22Rv1 (cell line): ENCODE measurements around the gene SUCLG2.

ENCODE experiments used
- H3K27ac ChIP-seq: fragments of 450-650 bp; 2 replicates; pipeline ENCODE4 v1.5.1; 2017
- CTCF ChIP-seq: fragments of 450-650 bp; IDR thresholded peaks from 2 replicates; pipeline ENCODE4 v1.5.1; 2017; ENCODE audit warnings: mild to moderate bottlenecking
- ZFX ChIP-seq: fragments of 450-650 bp; IDR thresholded peaks from 2 replicates; pipeline ENCODE4 v1.6.1; 2017; ENCODE audit warnings: antibody characterized with exemption, borderline replicate concordance

Gene SUCLG2

GRCh38 chr3:67481126-67481525, 173.3 kb downstream of the SUCLG2 start:
- no peak for TF ChIP-seq CTCF
- TF ChIP-seq ZFX, result no peak

GRCh38 chr3:67478423-67478822, 176.0 kb downstream of the SUCLG2 start:
- no peak overlapping the region for H3K27ac ChIP-seq
- TF ChIP-seq CTCF, result no peak
- TF ChIP-seq ZFX, result no peak

More at GRCh38 chr3:67481126-67481525, 173.3 kb downstream of the SUCLG2 start:
- H3K27ac ChIP-seq, result no peak overlapping the region

GRCh38 chr3:67474311-67474710, 180.1 kb downstream of the SUCLG2 start:
- no peak for TF ChIP-seq CTCF
- no peak overlapping the region for H3K27ac ChIP-seq

- H3K27ac ChIP-seq, result no peak overlapping the region
- TF ChIP-seq CTCF (no peak), ZFX (no peak)
Measured at GRCh38 chr3:67472674-67473201, 181.7 kb downstream of the SUCLG2 start.

- no peak overlapping the region for H3K27ac ChIP-seq
- TF ChIP-seq CTCF (no peak), ZFX (no peak)
Measured at GRCh38 chr3:67470207-67470606, 184.2 kb downstream of the SUCLG2 start.

GRCh38 chr3:67468511-67468910, 185.9 kb downstream of the SUCLG2 start:
- no peak overlapping the region for H3K27ac ChIP-seq
- no peak for TF ChIP-seq ZFX
- TF ChIP-seq CTCF, result no peak

GRCh38 chr3:67463656-67464055, 190.8 kb downstream of the SUCLG2 start:
- TF ChIP-seq CTCF (no peak), ZFX (no peak)
- no peak overlapping the region for H3K27ac ChIP-seq
